Measurements from ENCODE around the gene FAU.

The FAU gene

DNA sequence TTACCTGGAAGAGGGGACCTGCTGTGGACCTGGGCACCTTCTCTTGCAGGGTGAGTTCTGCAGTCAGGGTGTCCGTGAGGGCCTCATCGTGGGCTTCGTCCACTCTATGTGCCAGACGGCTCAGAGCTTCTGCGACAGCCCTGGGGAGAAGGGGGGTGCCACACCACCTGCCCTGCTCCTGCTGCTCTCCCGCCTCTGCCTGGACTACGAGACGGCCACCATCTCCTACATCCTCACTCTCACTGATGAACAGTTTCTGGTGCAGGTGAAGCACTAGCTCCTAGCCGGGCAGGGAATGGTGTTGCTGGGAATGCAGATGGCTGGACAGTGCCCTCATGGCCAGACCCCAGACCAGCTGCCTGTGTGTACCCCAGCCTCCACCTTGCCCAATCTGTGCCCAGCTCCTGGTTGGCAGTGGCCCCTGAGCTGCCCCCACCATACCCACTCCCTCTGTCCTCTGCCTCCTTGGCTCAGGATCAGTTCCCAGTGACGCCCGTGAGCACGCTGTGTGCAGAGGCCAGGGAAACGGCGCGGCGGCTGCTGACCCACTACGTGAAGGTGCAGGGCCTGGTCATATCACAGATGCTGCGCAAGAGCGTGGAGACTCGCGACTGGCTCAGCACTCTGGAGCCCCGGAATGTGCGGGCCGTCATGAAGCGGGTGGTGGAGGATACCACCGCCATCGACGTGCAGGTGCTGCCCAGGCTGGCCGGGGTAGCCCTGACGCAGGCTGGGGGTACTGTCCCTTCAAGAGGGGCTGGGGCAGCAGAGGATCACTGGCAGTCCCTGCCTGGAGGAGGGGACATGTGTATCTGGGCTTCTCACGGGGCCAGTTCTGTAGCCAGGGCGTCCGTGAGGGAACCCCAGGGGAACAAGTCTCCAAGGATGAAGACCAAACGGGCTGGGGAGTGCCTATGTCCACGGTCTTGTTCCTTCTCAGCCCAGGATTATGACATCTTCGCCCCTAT lies 12.4 kb downstream of the FAU start:
- H3K4me1 ChIP-seq (ENCODE audit: control insufficient read depth, insufficient read depth, low read length): peaks cover 8% of the 10 kb centered on the region
- TF ChIP-seq ZNF157 (tag by site-specific recombination; IDR thresholded peaks at IDR 0.05) (peak; percentile 67), ZNF514 (tag by site-specific recombination; IDR thresholded peaks at IDR 0.05) (no peak), ZNF416 (tag by site-specific recombination; IDR thresholded peaks at IDR 0.05) (no peak), ZNF366 (tag by site-specific recombination; conservative IDR thresholded peaks at IDR 0.05) (no peak), BCL11B (tag by site-specific recombination; IDR thresholded peaks at IDR 0.05; ENCODE audit: low read depth) (no peak), ZNF76 (tag by site-specific recombination; IDR thresholded peaks at IDR 0.05; ENCODE audit: borderline replicate concordance, low read depth) (no peak), ZNF571 (tag by site-specific recombination; IDR thresholded peaks at IDR 0.05) (no peak), ZNF677 (tag by site-specific recombination; IDR thresholded peaks at IDR 0.05) (no peak), YY2 (tag by site-specific recombination; IDR thresholded peaks at IDR 0.05) (no peak)
- TF ChIP-seq, protein P1, sequence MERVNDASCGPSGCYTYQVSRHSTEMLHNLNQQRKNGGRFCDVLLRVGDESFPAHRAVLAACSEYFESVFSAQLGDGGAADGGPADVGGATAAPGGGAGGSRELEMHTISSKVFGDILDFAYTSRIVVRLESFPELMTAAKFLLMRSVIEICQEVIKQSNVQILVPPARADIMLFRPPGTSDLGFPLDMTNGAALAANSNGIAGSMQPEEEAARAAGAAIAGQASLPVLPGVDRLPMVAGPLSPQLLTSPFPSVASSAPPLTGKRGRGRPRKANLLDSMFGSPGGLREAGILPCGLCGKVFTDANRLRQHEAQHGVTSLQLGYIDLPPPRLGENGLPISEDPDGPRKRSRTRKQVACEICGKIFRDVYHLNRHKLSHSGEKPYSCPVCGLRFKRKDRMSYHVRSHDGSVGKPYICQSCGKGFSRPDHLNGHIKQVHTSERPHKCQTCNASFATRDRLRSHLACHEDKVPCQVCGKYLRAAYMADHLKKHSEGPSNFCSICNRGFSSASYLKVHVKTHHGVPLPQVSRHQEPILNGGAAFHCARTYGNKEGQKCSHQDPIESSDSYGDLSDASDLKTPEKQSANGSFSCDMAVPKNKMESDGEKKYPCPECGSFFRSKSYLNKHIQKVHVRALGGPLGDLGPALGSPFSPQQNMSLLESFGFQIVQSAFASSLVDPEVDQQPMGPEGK (tag by site-specific recombination; IDR thresholded peaks at IDR 0.05): no peak
- TF ChIP-seq, protein P2, sequence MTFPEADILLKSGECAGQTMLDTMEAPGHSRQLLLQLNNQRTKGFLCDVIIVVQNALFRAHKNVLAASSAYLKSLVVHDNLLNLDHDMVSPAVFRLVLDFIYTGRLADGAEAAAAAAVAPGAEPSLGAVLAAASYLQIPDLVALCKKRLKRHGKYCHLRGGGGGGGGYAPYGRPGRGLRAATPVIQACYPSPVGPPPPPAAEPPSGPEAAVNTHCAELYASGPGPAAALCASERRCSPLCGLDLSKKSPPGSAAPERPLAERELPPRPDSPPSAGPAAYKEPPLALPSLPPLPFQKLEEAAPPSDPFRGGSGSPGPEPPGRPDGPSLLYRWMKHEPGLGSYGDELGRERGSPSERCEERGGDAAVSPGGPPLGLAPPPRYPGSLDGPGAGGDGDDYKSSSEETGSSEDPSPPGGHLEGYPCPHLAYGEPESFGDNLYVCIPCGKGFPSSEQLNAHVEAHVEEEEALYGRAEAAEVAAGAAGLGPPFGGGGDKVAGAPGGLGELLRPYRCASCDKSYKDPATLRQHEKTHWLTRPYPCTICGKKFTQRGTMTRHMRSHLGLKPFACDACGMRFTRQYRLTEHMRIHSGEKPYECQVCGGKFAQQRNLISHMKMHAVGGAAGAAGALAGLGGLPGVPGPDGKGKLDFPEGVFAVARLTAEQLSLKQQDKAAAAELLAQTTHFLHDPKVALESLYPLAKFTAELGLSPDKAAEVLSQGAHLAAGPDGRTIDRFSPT (tag by site-specific recombination; IDR thresholded peaks at IDR 0.05): 0 out of 2 replicates have a peak, but pooled peaks have one; percentile 42
- H3K27ac ChIP-seq (ENCODE audit: extremely low read depth, low read depth, low read length): no peak overlapping the region
- no peaks in the 10 kb centered on the region for H3K9me3 ChIP-seq (ENCODE audit: control insufficient read depth, insufficient read depth, low read depth, low read length)
- POLR2A ChIA-PET: interaction anchor here (0.6 to 5.0 kb wide), 8 partner anchors 10 to 331 kb away, joined by 3 to 57 read pairs (median 4); partner anchors contain the start of genes CDCA5, FAU, MRPL49 and SF1
- CTCF ChIA-PET: interaction anchor here (0.6 to 4.8 kb wide), 12 partner anchors 9 to 245 kb away, joined by 3 to 110 read pairs (median 5); partner anchors contain the start of genes FAU, MRPL49 and VPS51
- peaks cover 0 to 42% of the 10 kb centered on the region in 2 experiments; a peak in 2 of 3 replicates for H3K36me3 ChIP-seq (ENCODE audit: control insufficient read depth in 2 of 2, insufficient read depth in 1 of 2, low read length in 2 of 2)
- H3K4me3 ChIP-seq (ENCODE audit: low read depth, low read length): no peak overlapping the region

DNA sequence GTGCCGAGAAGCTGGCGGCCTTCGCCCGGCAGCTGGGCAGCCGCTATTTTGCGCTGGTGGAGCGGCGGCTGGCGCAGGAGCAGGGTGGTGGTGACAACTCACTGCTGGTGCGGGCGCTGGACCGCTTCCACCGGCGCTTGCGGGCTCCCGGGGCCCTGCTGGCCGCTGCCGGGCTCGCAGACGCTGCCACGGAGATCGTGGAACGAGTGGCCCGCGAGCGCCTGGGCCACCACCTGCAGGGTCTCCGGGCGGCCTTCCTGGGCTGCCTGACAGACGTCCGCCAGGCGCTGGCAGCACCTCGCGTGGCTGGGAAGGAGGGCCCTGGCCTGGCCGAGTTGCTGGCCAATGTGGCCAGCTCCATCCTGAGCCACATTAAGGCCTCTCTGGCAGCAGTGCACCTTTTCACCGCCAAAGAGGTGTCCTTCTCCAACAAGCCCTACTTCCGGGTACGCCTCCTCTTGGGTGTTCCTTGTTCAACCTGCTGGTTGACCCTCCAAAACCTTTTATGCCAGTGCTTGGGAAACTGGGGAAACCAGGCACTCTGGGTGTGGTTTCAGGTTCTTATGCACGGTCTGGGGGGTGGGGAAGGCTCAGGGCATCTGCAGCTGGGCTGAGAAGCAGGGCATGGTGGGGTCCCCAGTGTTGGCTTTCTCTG lies 13.3 kb downstream of the FAU start:
- Histone ChIP-seq H3K4me3 (ENCODE audit: low read depth, low read length) (no peak overlapping the region), H3K9me3 (ENCODE audit: control insufficient read depth, insufficient read depth, low read depth, low read length) (no peaks in the 10 kb centered on the region), H3K4me1 (ENCODE audit: control insufficient read depth, insufficient read depth, low read length) (peaks cover 14% of the 10 kb centered on the region), H3K27ac (ENCODE audit: extremely low read depth, low read depth, low read length) (no peak overlapping the region), H3K36me3 (ENCODE audit: control insufficient read depth in 2 of 2, insufficient read depth in 1 of 2, low read length in 2 of 2) (peaks cover 0 to 33% of the 10 kb centered on the region in 2 experiments; a peak in 2 of 3 replicates)
- ChIA-PET CTCF (interaction anchor here (0.6 to 4.4 kb wide), 5 partner anchors 9 to 245 kb away, joined by 3 to 37 read pairs (median 5); partner anchors contain the start of genes FAU, MRPL49 and ZNHIT2), POLR2A (interaction anchor here (0.8 to 1.3 kb wide), 2 partner anchors 12 to 14 kb away, joined by 3 to 5 read pairs; partner anchors contain the start of genes FAU, MRPL49 and VPS51)
- TF ChIP-seq ZNF830 (tag by site-specific recombination; IDR thresholded peaks at IDR 0.05; ENCODE audit: low read depth) (no peak), ZNF239 (tag by site-specific recombination; IDR thresholded peaks at IDR 0.05) (no peak), ZNF600 (tag by site-specific recombination; IDR thresholded peaks at IDR 0.05) (no peak), ZNF664 (tag by site-specific recombination; IDR thresholded peaks at IDR 0.05) (no peak), ZNF544 (tag by site-specific recombination; IDR thresholded peaks at IDR 0.05) (no peak), ZNF223 (tag by site-specific recombination; IDR thresholded peaks at IDR 0.05) (no peak), SETDB1 (IDR thresholded peaks at IDR 0.05; ENCODE audit: insufficient read length, low read length) (no peak), ZNF514 (tag by site-specific recombination; IDR thresholded peaks at IDR 0.05) (no peak), ZNF610 (tag by site-specific recombination; IDR thresholded peaks at IDR 0.05; ENCODE audit: borderline replicate concordance) (no peak)
- TF ChIP-seq, protein P3, sequence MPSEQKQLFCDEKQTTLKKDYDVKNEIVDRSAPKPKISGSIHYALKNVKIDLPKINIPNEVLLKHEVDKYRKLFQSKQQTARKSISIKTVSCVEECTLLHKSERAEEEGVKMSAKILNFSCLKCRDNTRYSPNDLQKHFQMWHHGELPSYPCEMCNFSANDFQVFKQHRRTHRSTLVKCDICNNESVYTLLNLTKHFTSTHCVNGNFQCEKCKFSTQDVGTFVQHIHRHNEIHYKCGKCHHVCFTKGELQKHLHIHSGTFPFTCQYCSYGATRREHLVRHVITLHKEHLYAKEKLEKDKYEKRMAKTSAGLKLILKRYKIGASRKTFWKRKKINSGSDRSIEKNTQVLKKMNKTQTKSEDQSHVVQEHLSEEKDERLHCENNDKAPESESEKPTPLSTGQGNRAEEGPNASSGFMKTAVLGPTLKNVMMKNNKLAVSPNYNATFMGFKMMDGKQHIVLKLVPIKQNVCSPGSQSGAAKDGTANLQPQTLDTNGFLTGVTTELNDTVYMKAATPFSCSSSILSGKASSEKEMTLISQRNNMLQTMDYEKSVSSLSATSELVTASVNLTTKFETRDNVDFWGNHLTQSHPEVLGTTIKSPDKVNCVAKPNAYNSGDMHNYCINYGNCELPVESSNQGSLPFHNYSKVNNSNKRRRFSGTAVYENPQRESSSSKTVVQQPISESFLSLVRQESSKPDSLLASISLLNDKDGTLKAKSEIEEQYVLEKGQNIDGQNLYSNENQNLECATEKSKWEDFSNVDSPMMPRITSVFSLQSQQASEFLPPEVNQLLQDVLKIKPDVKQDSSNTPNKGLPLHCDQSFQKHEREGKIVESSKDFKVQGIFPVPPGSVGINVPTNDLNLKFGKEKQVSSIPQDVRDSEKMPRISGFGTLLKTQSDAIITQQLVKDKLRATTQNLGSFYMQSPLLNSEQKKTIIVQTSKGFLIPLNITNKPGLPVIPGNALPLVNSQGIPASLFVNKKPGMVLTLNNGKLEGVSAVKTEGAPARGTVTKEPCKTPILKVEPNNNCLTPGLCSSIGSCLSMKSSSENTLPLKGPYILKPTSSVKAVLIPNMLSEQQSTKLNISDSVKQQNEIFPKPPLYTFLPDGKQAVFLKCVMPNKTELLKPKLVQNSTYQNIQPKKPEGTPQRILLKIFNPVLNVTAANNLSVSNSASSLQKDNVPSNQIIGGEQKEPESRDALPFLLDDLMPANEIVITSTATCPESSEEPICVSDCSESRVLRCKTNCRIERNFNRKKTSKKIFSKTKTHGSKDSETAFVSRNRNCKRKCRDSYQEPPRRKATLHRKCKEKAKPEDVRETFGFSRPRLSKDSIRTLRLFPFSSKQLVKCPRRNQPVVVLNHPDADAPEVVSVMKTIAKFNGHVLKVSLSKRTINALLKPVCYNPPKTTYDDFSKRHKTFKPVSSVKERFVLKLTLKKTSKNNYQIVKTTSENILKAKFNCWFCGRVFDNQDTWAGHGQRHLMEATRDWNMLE (tag by site-specific recombination; conservative IDR thresholded peaks at IDR 0.05; ENCODE audit: low read depth): no peak
- TF ChIP-seq, protein P4, sequence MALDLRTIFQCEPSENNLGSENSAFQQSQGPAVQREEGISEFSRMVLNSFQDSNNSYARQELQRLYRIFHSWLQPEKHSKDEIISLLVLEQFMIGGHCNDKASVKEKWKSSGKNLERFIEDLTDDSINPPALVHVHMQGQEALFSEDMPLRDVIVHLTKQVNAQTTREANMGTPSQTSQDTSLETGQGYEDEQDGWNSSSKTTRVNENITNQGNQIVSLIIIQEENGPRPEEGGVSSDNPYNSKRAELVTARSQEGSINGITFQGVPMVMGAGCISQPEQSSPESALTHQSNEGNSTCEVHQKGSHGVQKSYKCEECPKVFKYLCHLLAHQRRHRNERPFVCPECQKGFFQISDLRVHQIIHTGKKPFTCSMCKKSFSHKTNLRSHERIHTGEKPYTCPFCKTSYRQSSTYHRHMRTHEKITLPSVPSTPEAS (tag by site-specific recombination; IDR thresholded peaks at IDR 0.05): no peak

All from HEK293 (cell line).